Adrenal gland (tissue), 5 donors: ENCODE measurements around the gene NONO.

Source experiments
- POLR2A ChIP-seq, 2 donors: fragments of 450-650 bp; IDR thresholded peaks; one replicate each; pipeline ENCODE4 v1.6.1; 2017; ENCODE audit warnings: antibody characterized with exemption in 2 of 2, mild to moderate bottlenecking in 2 of 2, moderate library complexity in 1 of 2
- TF ChIP-seq, protein P1 (sequence below), 6 experiments: fragments of 450-650 bp in 4 of 6; fragments of 200-600 bp in 2 of 6; sonication (generic) in 1 of 6; IDR thresholded peaks; 1 replicate in 5 of 6; 2 replicates in 1 of 6; pipeline versions ENCODE4 v1.5.1 to v1.8.0; 2016 to 2021; ENCODE audit warnings: antibody characterized with exemption in 6 of 6, mild to moderate bottlenecking in 2 of 6, moderate library complexity in 1 of 6
- donor health status: DM: no; HTN: no; CAD: no.

DNA sequence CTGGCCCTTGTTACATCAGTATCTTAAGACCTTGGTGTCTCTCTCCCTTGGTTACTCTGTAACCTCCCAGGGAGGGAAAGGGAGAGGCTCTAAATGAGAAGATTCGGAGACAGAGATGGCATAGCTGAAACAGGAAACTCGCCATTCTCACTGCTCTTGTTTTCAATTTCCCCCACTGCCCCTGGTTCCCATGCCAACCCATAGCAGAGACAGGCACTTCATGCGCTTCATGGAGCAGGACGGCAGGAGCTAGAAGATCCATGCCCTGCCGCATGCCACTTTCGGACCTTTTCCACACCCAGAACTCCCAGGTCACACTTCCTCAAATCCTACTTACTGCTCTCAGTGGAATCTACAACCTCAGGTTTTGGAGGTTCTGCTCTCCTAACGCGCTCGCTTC is 32.6 kb upstream of the NONO start:
- TF ChIP-seq, protein P1, sequence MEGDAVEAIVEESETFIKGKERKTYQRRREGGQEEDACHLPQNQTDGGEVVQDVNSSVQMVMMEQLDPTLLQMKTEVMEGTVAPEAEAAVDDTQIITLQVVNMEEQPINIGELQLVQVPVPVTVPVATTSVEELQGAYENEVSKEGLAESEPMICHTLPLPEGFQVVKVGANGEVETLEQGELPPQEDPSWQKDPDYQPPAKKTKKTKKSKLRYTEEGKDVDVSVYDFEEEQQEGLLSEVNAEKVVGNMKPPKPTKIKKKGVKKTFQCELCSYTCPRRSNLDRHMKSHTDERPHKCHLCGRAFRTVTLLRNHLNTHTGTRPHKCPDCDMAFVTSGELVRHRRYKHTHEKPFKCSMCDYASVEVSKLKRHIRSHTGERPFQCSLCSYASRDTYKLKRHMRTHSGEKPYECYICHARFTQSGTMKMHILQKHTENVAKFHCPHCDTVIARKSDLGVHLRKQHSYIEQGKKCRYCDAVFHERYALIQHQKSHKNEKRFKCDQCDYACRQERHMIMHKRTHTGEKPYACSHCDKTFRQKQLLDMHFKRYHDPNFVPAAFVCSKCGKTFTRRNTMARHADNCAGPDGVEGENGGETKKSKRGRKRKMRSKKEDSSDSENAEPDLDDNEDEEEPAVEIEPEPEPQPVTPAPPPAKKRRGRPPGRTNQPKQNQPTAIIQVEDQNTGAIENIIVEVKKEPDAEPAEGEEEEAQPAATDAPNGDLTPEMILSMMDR (IDR thresholded peaks at IDR 0.05) = no peak
- no peak for TF ChIP-seq POLR2A (IDR thresholded peaks at IDR 0.05)
